GM12878 (cell line): ENCODE results near the gene SLC39A11. TPM values are rescaled to one million over a fixed set of nuclear protein-coding genes. Genes with fewer than 3 reads are reported as not detected.

Experiments
- ATAC-seq: fragments of 200-7000 bp; cut with Tn5 transposase; 3 replicates; pipeline ENCODE4 v1.9.1; 2020; ENCODE audit warnings: mild to moderate bottlenecking, moderate library complexity
- BruUV-seq: library from RNA; stranded (reverse); fragments of 400-500 nt; replicated peaks from 2 replicates; lab custom pipeline; 2021; lab: Mats Ljungman, UMichigan
- CTCF ChIA-PET: fragments of 300-600 bp; sonication (Branson Sonifier 250); formaldehyde crosslinking; extraction: SDS; loops from one replicate; lab custom pipeline; 2021; ENCODE audit warnings: inconsistent platforms; lab: Yijun Ruan, JAX
- POLR2A ChIA-PET: fragments of 350-600 bp; formaldehyde crosslinking; extraction: SDS; loops from one replicate; lab custom pipeline; 2021; ENCODE audit warnings: inconsistent platforms; lab: Charles Lee
- RAD21 ChIA-PET: fragments of 300-600 bp; sonication (Branson Sonifier 250); formaldehyde crosslinking; loops from one replicate; lab custom pipeline; 2023; ENCODE audit warnings: antibody characterized with exemption; ENCODE audit not compliant: unreplicated experiment; lab: Charles Lee
- SMC1A ChIA-PET: fragments of 300-600 bp; sonication (Branson Sonifier 250); formaldehyde crosslinking; loops from one replicate; lab custom pipeline; 2023; ENCODE audit not compliant: unreplicated experiment, uncharacterized antibody; lab: Charles Lee
- DNase-seq: peaks from one replicate; pipeline ENCODE4 v3.0.0-alpha.2; 2011; ENCODE audit warnings: low read depth, low spot score
- FAIRE-seq: peaks from 3 replicates; lab custom pipeline; 2011; peaks lifted over from hg19 to GRCh38; lab: Jason Lieb, UNC
- H2AFZ ChIP-seq: 2 replicates; pipeline ENCODE4 v1.6.0; 2011; ENCODE audit warnings: low read depth, low read length, control low read depth; ENCODE audit not compliant: control insufficient read depth
- H3K27ac ChIP-seq: 2 replicates; pipeline ENCODE4 v1.5.1; 2011; ENCODE audit warnings: control low read depth; ENCODE audit not compliant: control insufficient read depth, insufficient read depth
- H3K27me3 ChIP-seq, 2 experiments: replicated peaks in 1 of 2; 2 replicates each; pipeline versions ENCODE4 v1.6.0 to v1.6.1; 2011; ENCODE audit warnings: low read length in 1 of 2; ENCODE audit not compliant: control insufficient read depth in 2 of 2, insufficient read depth in 2 of 2
- H3K36me3 ChIP-seq, 2 experiments: 2 replicates each; pipeline ENCODE4 v1.5.1; 2011; ENCODE audit warnings: low read length in 1 of 2; ENCODE audit not compliant: control insufficient read depth in 2 of 2, insufficient read depth in 2 of 2
- H3K4me1 ChIP-seq: 2 replicates; pipeline ENCODE4 v1.6.1; 2011; ENCODE audit warnings: mild to moderate bottlenecking, low read length, moderate library complexity, mixed read lengths; ENCODE audit not compliant: control insufficient read depth, insufficient read depth
- H3K4me2 ChIP-seq: 2 replicates; pipeline ENCODE4 v1.6.0; 2011; ENCODE audit warnings: control low read depth; ENCODE audit not compliant: control insufficient read depth, insufficient read depth
- H3K4me3 ChIP-seq: fragments of 200-600 bp; sonication (generic); 2 replicates; pipeline ENCODE4 v1.5.1; 2016
- H3K79me2 ChIP-seq: 2 replicates; pipeline ENCODE4 v1.6.0; 2011; ENCODE audit warnings: low read length; ENCODE audit not compliant: control insufficient read depth, insufficient read depth
- H3K9ac ChIP-seq: 2 replicates; pipeline ENCODE4 v1.8.0; 2011; ENCODE audit warnings: low read length, control low read depth, mixed read lengths; ENCODE audit not compliant: control insufficient read depth, insufficient read depth
- H3K9me3 ChIP-seq: replicated peaks from 3 replicates; pipeline ENCODE4 v1.5.1; 2011; ENCODE audit warnings: mild to moderate bottlenecking, low read length; ENCODE audit not compliant: control insufficient read depth, insufficient read depth
- H4K20me1 ChIP-seq: 2 replicates; pipeline ENCODE4 v1.6.0; 2011; ENCODE audit not compliant: control insufficient read depth, insufficient read depth
- ETV6 ChIP-seq, 2 experiments: fragments of 450-650 bp in 1 of 2; IDR thresholded peaks in 1 of 2; conservative IDR thresholded peaks in 1 of 2; 2 replicates each; pipeline ENCODE4 v1.6.1; 2014; ENCODE audit warnings: antibody characterized with exemption in 1 of 2, borderline replicate concordance in 1 of 2, low read depth in 1 of 2, mild to moderate bottlenecking in 1 of 2, moderate library complexity in 1 of 2
- PAX8 ChIP-seq: fragments of 450-650 bp; IDR thresholded peaks from 2 replicates; pipeline ENCODE4 v1.6.1; 2017; ENCODE audit warnings: mild to moderate bottlenecking, moderate library complexity
- RAD21 ChIP-seq: IDR thresholded peaks from 2 replicates; pipeline ENCODE4 v1.6.1; 2011; ENCODE audit warnings: mild to moderate bottlenecking, low read depth, low read length, moderate library complexity; ENCODE audit not compliant: insufficient read depth
- SIX5 ChIP-seq: IDR thresholded peaks from 2 replicates; pipeline ENCODE4 v1.6.1; 2011; ENCODE audit warnings: mild to moderate bottlenecking, low read depth, low read length, moderate library complexity; ENCODE audit not compliant: severe bottlenecking
- ZNF274 ChIP-seq: IDR thresholded peaks from one replicate; pipeline ENCODE4 v1.8.0; 2011; ENCODE audit not compliant: insufficient read length, insufficient read depth
- ZNF592 ChIP-seq: fragments of 450-650 bp; IDR thresholded peaks from 2 replicates; pipeline ENCODE4 v1.6.1; 2017; ENCODE audit warnings: mild to moderate bottlenecking, moderate library complexity
- WGBS: methylation state at CpG from one replicate; pipeline ENCODE4 v1.1.6; 2016; ENCODE audit warnings: low lambda C conversion rate; ENCODE audit not compliant: insufficient replicate concordance, insufficient coverage; ENCODE audit errors: missing lambda C conversion rate; 5-methylcytosine and 5-hydroxymethylcytosine counted together
- in situ Hi-C: fragments of 300-500 bp; cut with MboI; formaldehyde crosslinking; loops from 9 replicates; pipeline ENCODE4 v1.14.3; 2018; ENCODE audit warnings: mixed read lengths
- intact Hi-C: fragments of 100-400 bp; cut with micrococcal nuclease; formaldehyde crosslinking; loops from one replicate; pipeline ENCODE4 v1.14.2; 2022; ENCODE audit not compliant: unreplicated experiment
- polyA plus RNA-seq, 11 experiments: library from polyadenylated mRNA; depleted of rRNA in 4 of 11; unstranded in 6 of 11; stranded (reverse) in 5 of 11; fragments of >200 nt; fragmentation: Nextera tagmentation in 4 of 11; fragmentation: Illumina TruSeq in 1 of 11; extraction: Ambion mirVana in 4 of 11; extraction: Trizol in 1 of 11; gene quantifications; 1 replicate in 1 of 11; 2 replicates in 10 of 11; pipeline versions ENCODE4 v1.2.1 to v1.2.3, GENCODE V29; 2011 to 2016; ENCODE audit warnings: inconsistent platforms in 2 of 11, missing spikeins in 2 of 11, low read depth in 1 of 11
- total RNA-seq, 4 experiments: library from RNA; depleted of rRNA in 3 of 4; stranded (reverse); fragments of >200 nt in 3 of 4; fragmentation: Illumina TruSeq in 1 of 4; extraction: Trizol in 1 of 4; gene quantifications; 2 replicates each; pipeline versions ENCODE4 v1.2.1 to v1.2.3, GENCODE V29; 2013 to 2021

SLC39A11 gene
- total and polyA plus RNA-seq, 10 of the 15 experiments (the other 5 are each of a cell fraction or from before 2014, with no cell fraction given): 8.6 to 23.8 (median 14.0) TPM

- H3K36me3 ChIP-seq: peaks cover 0 to 2% of the 10 kb centered on the region in 2 experiments; a peak in 1 of 4 replicates
- no peak overlapping the region for H3K4me3 ChIP-seq
- no peak for TF ChIP-seq PAX8
- H3K27me3 ChIP-seq: no peaks in the 10 kb centered on the region
- DNase-seq (no peak), ATAC-seq (no peak), FAIRE-seq (no peak)
- WGBS: 85% methylated on average over 6 of the region's 6 CpGs
- POLR2A ChIA-PET: no interaction called here
- RAD21 ChIA-PET: no interaction called here
- intact Hi-C loops: no loop called here
- H4K20me1 ChIP-seq: no peaks in the 10 kb centered on the region
- H2AFZ ChIP-seq: no peak overlapping the region
- no peaks in the 10 kb centered on the region; the same call in 2 of the 3 replicates for H3K9me3 ChIP-seq
- H3K79me2 ChIP-seq: no peaks in the 10 kb centered on the region
- in situ Hi-C loops: no loop called here
- no peak overlapping the region for H3K4me2 ChIP-seq
- SMC1A ChIA-PET: no interaction called here
- BruUV-seq: no TSS peak
- no peaks in the 10 kb centered on the region; the same call in 1 of the 2 replicates for H3K4me1 ChIP-seq
- no peak overlapping the region for H3K9ac ChIP-seq
- no peak overlapping the region for H3K27ac ChIP-seq
- CTCF ChIA-PET: no interaction called here
Observed at GRCh38 chr17:72870367-72870985, 222.0 kb downstream of the SLC39A11 start.

GRCh38 chr17:72869630-72870029 lies 222.9 kb downstream of the SLC39A11 start:
- Histone ChIP-seq H3K36me3 (peaks cover 0 to 2% of the 10 kb centered on the region in 2 experiments; a peak in 1 of 4 replicates), H3K27me3 (no peaks in the 10 kb centered on the region), H2AFZ (no peak overlapping the region), H3K4me1 (no peaks in the 10 kb centered on the region; the same call in 1 of the 2 replicates), H3K4me3 (no peak overlapping the region), H4K20me1 (no peaks in the 10 kb centered on the region), H3K9ac (no peak overlapping the region)
- no peak for FAIRE-seq
- CTCF ChIA-PET: no interaction called here
- RAD21 ChIA-PET: no interaction called here
- in situ Hi-C loops (no loop called here), intact Hi-C loops (no loop called here)
- POLR2A ChIA-PET: no interaction called here
- WGBS: 48% methylated on average over 7 of the region's 7 CpGs
- SMC1A ChIA-PET: no interaction called here
- no TSS peak for BruUV-seq
- no peak for TF ChIP-seq ZNF274
- no peak for TF ChIP-seq ZNF592
- no peak for TF ChIP-seq SIX5
- no peak for TF ChIP-seq RAD21
- TF ChIP-seq ETV6 (conservative IDR thresholded peaks at IDR 0.05 in 1 of 2, IDR thresholded peaks at IDR 0.05 in 1 of 2; ENCODE audit: borderline replicate concordance in 1 of 2, low read depth in 1 of 2): no peak
- TF ChIP-seq, all 136 proteins: peak for 0
- no peak overlapping the region for H3K4me2 ChIP-seq
- DNase-seq: no peak
- ATAC-seq: no peak
- H3K79me2 ChIP-seq: no peaks in the 10 kb centered on the region
- H3K9me3 ChIP-seq: no peaks in the 10 kb centered on the region
- H3K27ac ChIP-seq: no peak overlapping the region
